NCI-H1417 (cell line): ENCODE results near the gene ZBED1.
"Not testable (repeated sequence)": the region's sequence is repeated elsewhere in the genome, so short reads cannot be mapped to it uniquely, and the experiment has no call there.

Experiments used
- DNase-seq, 3 experiments: peaks; one replicate each; lab custom pipeline; 2025; lab: John Stamatoyannopoulos, UW

ZBED1 gene

DNA sequence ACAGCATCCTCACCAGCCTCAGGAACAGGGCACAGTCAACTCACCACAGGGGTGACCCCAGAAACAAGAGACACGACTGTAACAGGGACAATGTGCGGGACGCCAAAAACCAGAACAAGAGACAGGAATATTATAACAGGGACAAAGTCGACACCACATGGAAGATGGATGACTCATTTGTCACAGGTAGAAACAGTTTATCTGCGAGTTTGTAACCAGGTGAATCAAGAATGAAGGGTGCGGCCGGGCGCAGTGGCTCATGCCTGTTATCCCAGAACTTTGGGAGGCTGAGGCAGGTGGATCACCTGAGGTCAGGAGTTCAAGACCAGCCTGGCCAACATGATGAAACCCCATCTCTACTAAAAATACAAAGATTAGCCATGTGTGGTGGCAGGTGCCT lies 44.7 kb downstream of the ZBED1 start:
- DNase-seq: not testable (repeated sequence)

DNA sequence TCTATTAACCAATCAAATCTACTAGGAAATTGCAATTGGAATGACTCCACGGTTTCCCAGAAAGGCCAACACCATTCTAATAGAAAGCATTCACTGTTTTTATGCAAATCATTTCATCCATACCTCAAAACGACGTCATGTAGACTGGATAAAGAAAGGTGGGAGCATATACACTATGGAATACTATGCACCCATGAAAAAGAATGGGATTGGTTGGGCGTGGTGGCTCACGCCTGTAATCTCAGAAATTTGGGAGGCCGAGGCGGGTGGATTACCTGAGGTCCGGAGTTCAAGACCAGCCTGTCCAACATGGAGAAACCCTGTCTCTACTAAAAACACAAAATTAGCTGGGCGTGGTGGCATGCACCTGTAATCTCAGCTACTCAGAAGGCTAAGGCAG lies 46.2 kb downstream of the ZBED1 start:
- DNase-seq: not testable (repeated sequence)

DNA sequence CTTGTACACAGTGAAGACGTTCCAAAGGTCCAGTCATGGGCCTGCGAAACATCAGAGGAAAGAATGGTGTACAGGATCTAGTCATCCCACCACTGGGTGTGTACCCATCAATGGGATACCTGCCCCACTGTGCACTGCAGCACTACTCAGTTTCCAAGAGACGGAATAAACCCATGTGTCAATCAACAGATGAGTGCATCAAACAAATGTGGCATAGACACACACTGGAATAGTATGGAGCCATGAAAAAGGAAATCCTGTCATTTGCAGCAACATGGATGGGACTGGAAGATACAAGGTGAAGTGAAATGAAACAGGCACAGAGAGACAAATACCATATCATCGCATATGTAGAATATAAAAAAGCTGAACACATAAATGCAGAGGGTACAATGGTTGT lies 48.0 kb downstream of the ZBED1 start:
- DNase-seq: no peak

DNA sequence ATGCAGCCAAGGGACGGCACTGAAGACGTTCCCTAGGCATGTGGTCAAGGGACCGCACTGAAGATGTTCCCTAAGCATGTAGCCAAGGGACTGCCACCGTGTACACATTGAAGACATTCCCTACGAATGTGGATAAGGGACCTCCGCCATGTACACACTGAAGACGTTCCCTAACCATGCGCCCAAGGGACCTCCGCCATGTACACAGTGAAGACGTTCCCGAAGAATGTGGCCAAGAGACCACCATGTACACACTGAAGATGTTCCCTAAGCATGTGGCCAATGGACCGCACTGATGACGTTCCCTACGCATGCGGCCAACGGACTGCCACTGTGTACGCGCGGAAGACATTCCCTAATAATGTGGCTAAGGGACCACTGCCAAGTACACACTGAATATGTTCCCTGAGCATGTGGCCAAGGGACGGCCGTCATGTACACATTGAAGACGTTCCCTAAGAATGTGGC lies 48.4 kb downstream of the ZBED1 start:
- DNase-seq: no peak

DNA sequence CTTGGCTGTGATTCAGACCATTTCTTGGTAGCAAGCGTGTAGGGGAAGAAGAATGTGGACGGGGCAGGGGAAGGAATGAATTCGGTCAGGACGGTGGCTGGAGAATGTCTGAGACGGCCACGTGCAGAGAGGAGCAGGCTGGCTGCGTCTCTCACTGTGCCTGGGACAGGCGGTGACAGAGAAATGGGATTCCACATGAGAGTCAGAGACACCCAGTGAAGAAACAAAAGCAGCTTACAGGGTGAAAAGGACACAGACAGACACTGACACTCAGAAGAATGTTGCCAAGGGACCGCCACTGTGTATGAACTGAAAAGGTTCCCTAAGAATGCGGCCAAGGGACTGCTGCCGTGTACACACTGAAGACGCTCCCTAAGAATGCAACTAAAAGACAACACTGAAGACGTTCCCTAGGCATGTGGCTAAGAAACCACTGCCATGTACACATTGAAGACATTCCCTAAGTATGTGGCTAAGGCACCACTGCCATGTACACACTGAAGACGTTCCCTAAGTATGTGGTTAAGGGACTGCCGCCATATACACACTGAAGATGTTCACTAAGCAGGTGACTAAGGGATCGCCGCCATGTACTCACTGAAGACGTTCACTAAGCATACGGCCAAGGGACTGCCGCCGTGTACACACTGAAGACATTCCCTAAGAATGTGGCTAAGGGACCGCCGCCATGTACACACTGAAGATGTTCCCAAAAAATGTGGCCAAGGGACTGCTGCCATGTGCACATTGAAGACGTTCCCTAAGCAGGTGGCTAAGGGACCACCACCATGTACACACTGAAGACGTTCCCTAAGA lies 49.1 kb downstream of the ZBED1 start:
- no peak for DNase-seq

DNA sequence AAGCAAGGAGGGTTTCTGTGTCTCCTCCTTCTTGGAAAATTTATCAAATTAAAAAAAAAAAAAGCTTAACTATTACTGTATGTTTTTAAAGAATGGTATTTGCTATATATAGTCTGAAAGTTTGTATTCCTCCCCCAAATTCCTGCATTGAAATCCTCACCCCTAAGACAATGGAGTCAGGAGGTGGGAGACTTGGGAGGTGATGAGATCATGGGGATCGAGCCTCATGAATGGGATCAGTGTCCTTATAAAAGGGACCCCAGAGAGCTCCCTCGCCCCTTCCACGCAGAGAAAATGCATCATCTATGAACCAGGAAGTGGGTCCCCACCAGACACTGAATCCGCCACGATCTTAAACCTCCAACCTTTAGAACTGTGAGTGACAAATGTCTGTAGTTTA lies 50.1 kb downstream of the ZBED1 start:
- no peak for DNase-seq

DNA sequence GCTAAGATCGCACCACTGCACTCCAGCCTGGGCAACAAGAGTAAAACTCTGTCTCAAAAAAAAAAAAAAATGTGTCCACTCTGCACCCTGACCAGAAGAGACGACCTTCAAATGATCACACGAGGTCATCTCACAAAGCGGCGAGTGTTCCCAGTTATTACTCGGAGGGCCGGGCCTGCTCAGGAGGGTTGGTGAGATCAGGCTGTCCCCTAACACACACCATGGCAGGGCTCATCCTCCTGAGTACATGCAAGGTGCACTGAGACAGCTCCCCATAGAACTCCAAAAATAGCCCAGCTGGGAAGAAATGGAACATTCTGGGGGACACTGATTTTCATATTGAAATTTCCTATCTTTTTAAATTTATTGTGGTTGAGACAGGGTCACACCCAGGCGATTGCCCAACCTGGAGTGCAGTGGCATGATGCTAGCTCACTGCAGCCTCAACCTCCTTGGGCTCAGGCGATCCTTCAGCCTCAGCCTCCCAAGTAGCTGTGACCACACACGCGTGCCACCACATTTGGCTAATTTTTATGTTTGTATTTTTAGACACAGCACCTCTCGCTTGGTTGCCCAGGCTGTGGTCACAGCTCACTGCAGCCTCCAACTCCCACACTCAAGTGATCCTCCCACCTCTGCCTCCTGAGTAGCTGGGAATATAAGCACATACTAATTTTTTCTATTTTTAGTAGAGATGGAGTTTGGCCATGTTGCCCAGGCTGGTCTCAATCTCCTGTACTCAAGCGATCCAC lies 51.5 kb downstream of the ZBED1 start:
- DNase-seq: no peak

DNA sequence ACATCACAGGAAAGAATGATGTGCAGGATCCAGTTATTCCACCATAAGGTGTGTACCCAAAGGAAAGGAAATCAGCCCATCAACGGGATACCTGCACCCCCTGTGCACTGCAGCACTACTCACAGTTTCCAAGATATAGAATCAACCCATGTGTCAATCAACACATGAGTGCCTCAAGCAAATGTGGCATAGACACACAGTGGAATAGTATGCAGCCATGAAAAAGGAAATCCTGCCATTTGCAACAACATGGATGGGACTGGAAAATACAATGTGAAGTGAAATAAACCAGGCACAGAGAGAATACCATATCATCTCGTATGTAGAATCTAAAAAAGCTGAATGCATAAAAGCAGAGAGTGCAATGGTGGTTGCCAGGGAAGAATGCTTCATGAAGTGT lies 53.3 kb downstream of the ZBED1 start:
- no peak for DNase-seq

DNA sequence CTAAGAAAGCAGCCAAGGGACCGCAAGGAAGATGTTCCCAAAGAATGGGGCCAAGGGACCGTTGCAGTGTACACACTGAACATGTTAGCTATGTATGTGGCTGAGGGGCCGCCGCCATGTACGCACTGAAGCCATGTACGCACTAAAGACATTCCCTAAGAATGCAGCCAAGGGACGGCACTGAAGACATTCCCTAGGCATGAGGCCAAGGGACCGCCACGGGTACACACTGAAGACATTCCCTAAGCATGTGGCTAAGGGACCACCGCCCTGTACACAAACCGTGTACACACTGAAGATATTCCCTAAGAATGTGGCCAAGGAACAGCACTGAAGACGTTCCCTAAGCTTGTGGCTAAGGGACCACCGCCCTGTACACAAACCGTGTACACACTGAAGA lies 54.0 kb downstream of the ZBED1 start:
- DNase-seq: no peak

DNA sequence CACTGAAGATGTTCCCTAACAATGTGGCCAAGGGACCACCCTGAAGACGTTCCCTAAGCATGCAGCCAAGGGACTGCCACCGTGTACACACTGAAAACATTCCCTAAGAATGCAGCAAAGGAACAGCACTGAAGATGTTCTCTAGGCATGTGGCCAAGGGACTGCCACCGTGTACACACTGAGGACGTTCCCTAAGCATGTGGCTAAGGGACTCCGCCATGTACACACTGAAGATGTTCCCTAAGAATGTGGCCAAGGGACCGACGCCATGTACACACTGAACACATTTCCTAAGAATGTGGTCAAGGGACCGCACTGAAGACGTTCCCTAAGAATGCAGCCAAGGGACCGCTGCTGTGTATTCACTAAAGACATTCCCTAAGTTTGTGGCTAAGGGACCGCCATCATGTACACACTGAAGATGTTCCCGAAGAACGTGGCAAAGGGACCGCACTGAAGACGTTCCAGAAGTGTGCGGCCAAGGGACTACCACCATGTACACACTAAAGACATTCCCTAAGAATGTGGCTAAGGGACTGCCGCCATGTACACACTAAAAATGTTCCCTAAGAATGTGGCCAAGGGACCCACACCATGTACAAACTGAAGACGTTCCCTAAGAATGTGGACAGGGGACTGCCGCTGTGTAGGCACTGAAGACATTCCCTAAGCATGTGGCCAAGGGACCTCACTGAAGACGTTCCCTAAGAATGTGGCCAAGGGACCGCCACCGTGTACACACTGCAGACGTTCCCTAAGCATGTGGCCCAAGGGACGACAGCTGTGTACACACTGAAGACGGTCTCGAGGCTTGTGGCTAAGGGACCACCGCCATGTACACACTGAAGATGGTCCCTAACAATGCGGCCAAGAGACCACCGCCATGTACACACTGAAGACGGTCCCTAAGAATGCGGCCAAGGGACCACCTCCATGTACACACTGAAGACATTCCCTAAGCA lies 54.8 kb downstream of the ZBED1 start:
- DNase-seq: no peak

DNA sequence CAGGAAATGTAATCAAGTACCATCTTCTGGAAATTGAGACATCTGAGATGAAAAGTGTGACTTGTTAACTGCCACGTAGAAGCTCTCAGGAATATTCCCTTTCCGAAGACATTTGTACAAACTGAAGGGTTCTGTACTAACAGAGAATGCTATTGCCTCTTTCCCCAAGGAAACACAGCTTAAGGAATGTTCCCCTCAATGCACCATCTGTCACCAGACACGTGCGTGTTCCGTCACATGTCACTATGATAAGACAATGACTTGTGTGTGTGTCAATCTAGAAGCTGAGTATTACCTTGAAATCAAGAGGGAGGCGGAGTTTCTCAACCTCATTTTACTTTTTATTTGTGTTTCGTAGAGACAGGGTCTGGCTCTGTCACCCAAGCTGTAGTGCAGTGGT lies 58.1 kb downstream of the ZBED1 start:
- no peak for DNase-seq

DNA sequence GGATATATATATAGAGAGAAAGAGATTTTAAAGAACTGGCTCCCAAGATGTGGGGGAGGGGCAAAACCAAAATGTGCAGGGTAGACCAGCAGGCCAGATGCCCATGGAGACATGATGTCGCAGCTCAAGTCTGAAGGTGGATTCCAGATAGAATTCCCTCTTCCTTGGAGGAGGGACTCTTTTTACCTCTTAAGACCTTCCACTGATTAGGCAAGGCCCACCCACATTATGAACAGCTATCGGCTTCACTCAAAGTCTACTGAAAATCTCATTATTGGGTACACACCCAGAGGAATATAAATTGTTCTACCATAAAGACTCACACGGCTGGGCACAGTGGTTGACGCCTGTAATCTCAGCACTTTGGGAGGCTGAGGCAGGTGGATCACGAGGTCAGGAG lies 59.3 kb downstream of the ZBED1 start:
- DNase-seq: no peak

DNA sequence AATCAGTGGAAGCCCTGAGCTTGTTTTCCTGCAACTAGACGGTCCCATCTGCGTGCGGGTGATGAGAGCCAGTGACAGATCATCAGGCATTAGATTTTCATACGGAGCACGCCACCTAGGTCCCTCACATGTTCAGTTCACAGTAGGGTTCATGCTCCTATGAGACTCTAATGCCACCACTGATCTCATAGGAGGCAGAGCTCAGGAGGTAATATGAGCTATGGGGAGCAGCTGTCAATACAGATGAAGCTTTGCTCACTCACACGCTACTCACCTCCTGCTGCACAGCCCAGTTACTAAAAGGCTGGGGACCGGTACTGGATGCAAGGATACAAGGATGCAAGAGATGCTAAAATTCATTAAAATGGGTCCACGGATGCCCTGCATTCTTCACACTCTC lies 61.2 kb downstream of the ZBED1 start:
- no peak for DNase-seq
